ENCODE data around the gene RNF144A.
A peak's percentile ranks its signal among the peaks of the same experiment; 100 is the strongest.

RNF144A gene

DNA sequence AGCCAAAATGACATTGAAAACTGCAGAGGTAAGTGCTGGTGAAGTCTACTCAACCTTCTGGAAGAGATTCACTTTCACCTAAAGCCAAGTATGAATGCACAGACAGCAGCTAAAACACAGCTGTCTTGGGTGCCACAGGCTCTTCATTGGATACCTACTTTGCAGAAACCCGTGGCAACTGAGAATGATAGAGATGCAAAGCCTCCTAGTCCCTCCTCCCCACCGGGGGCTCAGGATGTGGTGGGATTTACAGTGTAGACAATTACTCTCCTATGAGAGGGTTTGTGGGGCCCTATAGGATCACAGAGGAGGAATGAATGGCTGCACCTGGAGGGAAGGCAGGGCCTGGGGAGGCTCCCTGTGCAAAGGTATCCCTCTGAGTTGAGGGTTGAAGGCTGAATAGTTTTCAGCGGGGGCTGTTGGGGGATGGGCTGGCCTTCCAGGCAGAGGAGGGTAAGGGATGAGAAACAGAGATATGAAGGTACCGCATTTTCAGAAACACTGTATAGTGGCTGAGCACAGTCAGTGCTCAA, 131.6 kb downstream of the RNF144A start:
- DNase-seq = no peak

DNA sequence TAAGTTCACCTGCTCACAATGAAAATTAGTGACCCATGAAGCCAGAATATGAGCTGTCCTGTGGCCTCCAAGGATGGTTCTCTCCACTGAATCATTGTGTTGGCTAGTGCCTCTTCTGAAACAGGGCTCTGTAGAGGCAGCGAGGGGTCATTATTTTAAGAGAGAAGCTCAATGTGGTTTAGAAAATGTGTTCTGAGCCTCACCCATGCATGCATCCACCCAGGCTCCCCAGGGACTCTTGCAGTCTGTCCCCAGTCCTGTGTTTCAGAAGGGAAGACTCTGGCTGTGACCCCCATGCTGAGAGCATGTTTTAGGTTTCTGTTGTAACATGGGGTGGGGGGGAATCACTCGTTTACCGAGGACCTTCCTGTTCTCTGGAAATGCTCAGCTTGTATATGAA, 135.2 kb downstream of the RNF144A start:
- DNase-seq = no peak

DNA sequence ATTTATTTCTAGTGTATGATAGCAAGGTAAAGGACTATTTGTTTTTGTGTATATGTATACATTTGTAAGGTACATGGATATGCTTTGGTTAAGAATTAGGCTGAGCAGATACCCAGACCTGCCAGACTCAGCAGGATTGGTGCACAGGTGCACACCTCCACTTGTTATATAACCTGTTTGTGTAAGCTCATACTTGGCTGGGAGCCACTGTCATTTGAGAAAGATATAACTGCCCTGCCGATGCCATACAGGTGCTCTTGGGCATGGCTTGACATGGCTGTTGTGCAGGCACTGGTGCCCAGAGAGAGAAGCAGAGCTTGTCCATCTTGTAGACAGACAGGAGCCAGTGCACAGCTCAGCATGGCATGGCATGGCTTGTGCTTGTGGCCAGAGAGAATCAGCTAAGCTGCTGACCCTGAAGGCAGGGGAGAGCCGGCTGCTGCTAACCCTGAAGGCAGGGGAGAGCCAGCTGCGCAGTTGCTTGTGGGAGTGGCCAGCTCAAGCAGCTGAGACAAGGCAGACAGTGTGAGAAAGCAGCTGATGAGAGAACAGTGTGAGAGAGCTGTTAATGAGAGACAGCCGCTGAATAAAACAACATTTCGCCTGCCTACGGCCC, 136.5 kb downstream of the RNF144A start:
- no peak for DNase-seq

DNA sequence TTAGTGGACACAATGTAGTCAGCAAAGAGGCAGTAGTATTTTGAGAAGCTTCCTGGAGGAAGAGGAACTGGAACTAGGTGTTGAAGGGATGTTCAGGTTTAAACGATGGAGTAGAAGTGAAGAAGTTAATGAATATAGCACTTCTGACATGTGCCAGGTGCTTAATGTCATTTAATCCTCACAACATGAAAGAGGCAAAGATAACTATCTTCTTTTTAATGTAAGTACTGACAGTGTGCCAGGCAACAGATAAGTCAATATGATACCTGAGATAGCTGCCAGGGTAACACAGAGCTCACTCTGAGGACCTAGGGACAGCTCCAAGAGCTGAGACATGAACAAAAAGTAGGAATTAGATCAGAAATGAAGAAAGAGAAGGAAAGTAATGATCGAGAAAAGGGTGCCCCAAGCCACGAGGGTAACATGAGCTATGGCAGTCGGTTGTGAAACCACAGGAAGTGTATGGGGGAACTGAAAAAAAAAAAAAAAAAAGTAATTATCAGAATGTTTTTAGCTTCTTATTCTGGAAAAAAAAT, 140.7 kb downstream of the RNF144A start:
- no peak for DNase-seq

DNA sequence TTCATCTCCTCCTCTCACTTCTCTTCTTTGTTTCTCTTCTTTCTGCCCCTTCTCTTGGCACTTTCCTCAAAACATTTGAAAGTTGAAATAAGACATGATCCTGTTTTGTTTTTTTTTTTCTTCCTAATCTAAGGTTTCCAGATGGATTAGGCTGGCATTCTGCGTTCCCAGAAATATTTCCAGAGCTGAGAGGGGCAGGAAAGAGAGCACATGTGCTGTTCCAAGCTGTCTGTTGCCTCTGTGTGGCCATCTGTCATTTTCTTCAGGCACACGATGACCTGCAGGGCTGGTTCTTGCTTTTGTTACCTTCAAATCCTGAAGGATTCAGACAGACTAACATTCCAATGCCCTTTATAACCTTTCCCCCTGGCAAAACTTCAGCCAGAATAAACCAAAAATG, 142.9 kb downstream of the RNF144A start:
- DNase-seq = no peak

DNA sequence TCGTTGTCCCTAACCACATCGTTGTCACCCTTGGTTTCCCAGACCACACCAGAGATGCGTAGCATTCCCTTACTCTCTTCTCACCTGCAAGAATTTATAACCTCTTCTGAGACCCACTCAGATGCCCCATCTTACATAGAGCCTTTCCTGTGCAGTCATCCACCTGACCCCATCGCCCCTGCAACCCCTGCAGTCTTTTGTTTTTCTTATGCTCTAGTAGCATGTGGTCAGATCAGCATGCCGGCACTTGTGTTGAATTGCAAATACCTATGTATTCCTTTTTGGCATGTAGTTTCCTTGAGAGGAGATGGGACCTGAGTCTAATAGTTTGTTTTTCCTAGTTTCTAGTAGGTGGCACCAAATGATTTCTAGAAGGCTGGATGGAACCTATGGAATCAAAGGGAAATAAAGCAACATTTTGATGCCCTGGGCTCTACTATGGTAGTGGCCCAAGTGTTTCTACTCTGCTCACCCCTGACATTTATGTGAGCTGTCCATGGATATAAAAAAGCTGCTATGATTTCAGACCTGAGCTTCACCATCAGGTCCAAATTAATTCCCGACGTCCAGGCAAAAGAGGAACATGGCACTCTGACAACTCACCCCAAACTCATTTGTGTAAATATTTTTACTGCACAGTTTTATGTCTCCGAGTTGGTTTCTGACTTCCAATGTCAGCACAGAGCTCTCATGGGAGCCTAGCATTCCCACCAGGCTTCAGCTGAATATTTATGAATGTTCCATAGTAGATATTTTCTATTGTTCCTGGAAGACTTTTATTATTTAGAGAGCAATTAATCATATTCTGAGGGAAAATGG, 143.6 kb downstream of the RNF144A start:
- no peak for DNase-seq

DNA sequence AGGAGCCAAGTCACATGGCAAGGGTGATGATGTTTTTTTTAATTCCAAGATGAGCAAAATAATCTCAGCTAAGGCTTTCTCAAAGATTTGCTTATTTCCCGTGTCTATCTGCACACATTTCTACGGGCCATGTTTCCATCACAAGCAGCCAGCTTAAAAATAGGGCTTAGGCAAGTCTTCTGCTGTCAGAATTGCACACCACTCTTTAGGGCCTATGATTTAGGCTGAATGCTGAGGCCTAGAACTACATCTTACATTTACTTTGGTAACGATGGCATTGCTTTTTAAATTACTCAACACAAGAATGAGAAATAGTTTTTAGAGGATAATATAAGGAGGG, 144.2 kb downstream of the RNF144A start:
- no peak for DNase-seq

DNA sequence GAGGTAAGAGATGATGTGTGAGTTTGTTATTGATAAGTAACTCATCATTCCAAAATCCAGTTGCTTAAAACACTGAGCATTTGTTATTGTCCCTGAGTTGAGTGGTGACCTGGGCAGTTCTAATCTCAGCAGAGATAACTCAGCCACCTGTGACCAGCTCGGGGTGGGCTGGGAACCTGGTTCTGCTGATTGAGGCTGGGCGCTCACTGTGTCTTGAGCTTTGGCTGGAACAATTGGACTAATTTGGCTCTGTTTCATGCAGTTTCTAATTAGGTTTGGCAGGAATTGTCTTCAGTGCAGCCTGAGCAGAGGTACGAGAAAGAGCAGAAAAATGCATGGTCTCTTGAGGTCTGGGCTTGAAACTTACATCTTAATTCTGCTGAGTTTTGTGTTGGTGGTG, 144.7 kb downstream of the RNF144A start:
- no peak for DNase-seq

DNA sequence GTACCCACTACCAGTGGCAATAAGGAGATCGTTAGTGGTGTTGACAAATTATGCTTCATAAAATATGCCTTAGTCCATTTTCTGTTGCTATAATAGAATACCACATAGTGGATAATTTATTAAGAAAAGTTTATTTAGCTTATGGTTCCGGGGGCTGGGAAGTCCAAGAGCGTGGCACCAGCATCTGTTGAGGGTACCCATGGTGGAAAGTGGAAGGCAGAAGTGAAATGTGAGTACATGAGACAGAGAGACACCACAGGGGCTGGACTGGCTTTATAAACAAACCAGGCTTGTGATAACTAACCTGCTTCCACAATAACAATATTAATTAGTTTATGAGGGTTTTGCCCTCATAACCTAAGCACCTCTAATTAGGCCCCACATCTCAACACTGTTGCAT, 146.6 kb downstream of the RNF144A start:
- no peak for DNase-seq

DNA sequence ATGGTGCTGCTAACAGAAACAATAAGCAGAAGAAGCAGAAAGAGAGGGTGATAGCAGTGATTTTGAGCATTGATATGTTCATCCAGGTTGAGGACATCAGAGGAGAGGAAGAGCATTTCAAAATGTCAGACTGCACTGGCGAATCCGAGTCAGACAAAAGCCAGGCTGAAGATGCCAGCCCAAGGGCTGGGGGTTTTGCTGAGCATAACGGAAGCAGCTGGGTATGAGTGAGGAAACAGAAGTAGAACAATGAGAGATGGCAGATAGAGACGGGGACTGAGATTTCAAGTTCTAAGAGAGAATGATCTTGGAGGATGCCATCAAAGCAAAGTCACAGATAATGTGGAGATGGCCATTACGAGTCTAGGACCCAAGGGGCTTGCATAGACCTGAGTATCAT, 151.2 kb downstream of the RNF144A start:
- DNase-seq = no peak

DNA sequence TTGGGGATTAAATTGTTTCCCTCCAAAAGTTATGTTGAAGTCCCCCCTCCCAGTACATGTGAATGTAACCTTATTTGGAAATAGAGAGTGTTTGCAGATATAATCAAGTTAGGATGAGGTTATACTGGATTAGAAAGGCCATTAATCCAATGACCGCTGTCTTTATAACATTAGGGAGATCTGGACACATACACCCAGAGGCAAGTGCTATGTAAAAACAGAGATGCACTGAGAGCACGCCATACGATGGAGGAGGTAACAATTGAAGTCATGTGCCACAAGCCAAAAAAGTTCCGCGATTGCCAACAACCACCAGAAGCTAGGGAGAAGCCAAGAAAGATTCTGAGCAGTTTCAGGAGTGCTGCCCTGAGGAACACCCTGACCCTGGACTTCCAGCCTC, 153.3 kb downstream of the RNF144A start:
- DNase-seq = no peak

DNA sequence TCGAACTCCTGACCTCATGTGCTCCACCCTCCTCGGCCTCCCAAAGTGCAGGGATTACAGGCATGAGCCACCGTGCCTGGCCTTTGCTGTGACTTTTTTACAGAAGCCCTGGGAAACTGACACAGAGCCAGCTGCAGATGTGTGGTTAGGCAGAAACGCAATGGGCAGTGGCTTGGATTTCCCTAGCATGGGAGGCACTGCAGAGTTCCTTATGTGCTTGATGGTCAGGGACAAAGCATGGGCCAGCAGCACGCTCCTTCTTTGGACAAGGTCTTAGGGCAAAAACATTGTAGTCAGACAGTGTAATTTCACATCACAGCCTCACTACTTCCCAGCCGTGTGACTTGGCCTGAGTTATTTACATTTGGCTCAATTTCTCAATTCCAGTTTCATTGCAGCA, 153.9 kb downstream of the RNF144A start:
- DNase-seq = no peak

DNA sequence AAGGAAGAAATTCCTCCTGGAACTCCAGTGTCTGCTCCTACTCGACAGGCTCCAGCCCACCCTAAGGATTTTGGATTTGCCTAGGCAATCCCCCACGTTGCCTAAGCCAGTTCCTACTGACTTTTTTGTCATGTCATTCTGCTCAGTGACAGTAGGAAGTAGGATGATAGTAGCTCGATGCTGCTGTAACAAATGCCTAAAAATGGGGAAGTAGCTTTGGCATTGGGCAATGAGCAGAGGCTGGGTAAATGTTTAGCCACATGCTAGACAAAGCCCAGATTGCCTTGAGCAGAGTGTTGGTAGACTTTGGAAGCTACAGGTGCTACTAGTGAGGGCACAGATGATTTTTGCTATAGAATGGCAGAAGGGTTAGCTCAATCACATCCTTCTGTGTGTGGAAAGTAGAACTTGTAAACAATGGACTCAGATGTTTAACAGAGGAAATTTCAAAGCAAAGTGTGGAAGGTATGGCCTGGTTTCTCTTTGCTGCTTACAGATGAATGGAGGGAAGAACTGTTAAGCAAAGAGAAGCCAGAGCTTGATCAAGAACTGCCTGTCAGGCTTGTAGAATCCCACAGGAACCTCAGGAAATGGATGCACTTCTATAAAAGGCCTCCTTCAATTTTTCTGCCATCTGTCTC, 154.8 kb downstream of the RNF144A start:
- DNase-seq = no peak

DNA sequence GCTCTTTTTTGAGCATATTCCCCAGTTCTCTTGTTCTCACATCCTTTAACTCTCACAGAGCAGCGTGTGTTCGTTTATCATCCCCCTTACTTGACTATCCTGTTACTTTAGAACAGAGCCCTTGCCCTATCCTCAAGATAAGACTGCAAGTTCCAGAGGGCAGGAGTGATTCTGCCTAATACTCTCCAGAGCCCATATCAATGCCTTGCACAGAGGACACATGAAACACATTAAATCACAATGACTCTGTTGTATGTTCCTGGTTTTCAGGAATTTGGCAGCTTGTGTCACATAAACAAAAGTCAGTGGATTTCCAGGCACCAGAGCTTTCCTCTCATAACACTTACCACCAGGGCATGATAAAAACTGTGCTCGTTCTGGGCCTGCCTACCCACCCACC, 156.7 kb downstream of the RNF144A start:
- DNase-seq = no peak

DNA sequence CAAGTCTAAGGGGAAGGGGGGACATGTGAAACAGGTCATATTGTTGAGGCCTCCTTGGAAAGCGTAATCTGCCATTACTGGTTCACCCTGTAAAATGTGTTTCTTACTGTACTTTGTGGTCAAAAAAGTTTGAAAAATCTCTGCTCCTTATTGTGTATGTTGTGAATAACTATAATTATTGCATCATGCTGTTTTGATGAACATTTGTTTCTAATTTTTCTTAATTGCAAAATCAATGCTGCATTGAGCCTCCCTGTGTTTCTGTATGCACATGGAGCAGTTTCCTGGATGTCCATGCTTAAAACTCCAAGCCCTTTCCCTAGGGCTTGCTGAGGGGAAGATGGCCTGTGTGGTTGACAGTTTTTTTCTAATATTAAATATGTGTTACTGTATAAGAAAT, 158.6 kb downstream of the RNF144A start:
- DNase-seq = no peak

DNA sequence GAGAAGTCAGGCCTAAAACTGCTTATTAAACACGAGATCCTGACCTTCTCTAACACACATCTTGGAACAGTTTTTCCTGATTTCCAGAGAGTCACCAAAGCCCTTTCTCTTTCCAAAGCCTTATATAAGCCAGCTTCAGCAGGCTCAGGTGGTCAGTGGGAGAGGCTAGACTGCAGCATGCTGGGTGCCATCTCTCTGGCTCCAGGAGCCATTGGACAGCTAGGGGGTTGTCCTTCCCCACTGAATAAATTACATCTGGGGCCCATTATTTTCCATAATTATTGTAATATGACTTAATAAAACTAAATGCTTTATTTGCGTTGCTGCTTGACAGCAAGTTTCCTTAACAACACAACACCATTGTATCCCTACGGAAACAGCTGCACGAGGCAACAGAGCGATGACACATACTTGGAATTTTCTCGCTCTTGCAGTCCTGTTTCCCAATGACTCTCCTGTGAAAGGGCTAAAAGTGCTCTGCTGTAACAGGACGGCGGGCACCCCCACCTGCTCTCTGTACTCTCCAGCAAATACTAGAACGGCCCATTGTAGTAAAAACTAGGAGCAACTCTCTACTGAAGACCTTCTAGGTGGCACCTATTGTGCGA, 160.6 kb downstream of the RNF144A start:
- DNase-seq = no peak

DNA sequence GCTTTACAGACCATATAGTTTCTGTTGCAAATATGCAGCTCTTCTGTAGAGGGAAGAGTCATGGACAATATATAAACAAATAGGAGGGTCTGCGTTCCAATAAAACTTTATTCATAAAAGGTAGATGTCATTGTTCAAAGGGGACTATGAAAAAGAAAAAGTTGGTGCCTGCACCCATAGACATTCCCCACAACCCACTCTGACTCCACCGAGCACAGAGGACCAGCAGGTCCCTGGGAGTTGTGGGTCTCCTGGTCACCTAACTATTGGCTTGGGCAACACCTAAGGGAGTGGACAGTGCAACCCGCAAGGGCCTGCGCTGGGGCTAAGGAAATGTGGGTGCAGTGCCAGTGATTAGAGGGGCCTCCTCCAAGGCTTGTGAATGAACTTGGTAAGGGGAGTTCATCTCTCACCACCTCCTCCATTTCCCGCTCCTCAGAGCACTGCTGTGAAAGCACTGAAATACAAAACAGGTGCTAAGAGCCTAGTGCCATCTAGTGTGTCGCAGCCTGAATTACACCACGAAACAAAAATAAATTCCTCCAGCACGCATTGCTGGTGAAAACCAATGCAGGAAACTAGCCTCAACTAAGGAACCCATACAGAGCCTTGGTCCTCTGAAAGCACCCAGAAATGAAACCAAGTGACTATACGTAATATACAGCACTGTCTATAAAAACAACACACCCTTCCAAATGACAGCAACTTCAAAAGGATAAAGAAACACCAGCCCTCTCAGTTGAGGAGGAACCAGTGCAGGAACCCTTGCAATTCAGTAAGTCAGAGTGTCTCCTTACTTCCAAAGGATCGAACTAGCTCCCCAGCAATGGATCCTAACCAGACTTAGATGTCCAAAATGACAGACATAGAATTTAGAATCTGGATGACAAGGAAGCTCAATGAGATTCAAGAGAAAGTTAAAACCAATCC, 166.6 kb downstream of the RNF144A start:
- DNase-seq = peak in 1 of 5 donors; percentile 40

DNA sequence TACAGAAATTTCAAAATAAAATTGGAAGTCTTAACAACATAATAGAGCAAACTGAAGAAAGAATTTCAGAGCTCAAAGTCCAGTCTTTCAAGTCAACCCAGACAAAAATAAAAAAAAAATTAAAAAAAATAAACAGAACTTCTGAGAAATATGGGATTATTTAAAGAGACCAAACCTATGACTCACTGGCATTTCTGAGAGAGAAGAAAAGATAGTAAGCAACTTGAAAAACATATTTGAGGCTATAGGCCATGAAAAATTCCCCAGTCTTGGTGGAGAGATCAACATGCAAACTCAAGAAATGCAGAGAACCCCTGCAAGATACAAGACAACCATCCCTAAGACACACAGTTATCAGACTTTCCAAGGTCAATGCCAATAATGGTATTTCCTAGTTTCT, 167.4 kb downstream of the RNF144A start:
- DNase-seq = no peak

DNA sequence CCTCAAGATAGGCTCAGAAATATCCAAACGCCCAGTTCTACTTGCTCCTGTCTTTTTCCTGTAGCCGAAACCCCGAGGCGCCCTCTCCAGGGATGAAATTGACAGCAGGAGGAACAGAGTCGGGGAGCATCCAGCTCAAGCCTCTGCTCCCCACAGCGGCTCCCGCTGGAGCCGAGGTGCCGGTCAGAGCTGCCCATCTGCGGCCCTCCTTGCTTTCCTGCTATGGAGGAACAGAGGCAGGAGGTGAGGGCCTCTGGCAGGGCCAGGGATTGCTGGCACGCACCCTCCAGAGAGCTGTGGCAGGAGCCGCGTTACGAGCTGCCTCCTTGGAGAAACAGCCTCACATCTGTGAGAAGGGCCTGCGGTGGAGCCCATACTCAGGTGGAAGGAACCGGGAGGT, 172.1 kb downstream of the RNF144A start:
- DNase-seq = no peak

DNA sequence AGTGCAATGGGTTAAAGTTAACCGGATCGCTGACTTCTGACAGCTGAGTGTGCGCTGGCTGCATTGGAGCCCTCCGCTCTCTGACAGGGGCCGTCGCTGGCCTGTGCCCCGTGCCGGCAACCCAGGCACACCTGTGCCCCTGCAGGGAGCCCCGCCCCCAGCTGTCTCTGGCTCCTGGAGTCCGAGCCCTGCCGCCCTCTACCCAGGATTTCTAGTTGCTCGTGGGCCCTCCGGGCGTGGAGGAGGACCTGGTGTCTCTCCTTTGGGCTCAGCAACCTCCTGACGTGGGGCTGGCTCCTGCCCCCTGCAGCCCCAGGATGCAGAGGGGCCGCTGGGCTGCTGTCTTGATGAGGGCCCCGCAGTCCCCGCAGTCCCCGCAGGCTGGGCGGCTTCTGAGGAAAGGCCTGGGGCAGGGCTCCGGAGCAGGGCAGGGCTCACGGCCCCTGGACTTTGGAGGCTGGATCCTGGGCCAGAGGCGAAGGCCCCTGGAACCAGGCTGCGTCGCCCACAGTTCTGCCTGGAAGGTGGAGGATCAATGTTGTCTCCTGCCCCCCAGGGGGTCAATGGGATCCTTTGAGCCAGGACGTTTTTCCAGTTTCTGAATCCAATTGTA, 172.8 kb downstream of the RNF144A start:
- no peak for DNase-seq

DNA sequence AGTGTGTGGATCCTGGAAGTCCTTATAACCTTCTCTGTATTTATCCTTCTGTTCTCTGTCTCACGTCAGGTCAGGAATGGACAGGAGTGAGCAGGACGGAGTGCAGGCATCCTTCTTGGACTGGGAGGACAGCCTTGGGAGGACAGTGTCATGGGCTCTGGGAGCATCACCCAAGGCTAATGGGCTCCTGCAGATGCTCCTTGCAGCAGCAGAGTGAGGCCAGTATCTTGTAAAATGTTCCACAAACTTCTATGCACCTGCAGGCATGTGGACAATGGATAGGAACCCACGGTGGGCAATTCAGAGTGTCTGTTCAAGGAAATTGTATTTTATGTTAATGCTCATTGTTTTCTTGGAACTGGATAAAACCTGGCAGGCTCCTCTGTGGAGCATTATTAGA, 176.2 kb downstream of the RNF144A start:
- no peak for DNase-seq

All from T-helper 1 cell (primary cell).